ENCODE results near the gene TRMT61A.

The TRMT61A gene

DNA sequence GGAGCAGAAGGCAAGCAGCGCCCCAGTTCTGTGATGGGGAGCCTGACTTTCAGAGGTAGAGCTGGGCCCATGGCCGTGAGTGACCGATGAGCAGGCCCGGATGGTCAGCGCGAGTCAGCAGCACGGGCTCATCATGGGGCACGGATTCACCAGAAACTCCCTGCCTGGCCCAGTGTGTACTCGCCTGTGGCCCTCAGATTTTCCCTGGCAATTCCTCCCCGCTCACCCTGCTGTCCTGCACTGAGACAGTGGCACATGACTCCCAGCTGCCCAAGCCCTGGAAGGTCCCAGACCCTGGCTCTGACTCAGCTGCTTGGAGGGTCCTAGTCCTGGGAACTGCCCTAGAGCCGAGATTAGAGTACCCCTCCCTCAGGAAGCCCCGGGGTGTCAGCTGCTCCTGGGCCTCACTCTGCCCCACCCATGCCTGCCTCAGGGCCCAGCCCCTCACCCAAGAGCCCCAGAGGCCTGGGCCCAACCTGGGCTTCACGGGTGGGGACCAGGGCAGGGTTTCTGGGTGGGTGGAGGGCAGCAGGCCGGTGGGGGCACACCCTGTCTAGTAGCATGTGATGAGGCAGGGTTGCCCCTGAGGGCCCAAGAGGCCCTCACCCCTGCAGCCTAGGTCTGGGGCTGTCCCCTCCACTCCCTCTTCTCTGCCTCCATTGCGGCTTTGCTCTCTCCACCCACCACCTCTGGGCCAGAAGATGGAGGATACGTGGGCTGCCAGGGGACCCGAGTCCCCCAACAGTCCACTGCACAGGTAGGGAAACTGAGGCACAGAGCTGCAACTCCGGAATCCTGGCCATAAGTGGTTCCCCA is 8.4 kb downstream of the TRMT61A start:
- TF ChIP-seq, protein P1, sequence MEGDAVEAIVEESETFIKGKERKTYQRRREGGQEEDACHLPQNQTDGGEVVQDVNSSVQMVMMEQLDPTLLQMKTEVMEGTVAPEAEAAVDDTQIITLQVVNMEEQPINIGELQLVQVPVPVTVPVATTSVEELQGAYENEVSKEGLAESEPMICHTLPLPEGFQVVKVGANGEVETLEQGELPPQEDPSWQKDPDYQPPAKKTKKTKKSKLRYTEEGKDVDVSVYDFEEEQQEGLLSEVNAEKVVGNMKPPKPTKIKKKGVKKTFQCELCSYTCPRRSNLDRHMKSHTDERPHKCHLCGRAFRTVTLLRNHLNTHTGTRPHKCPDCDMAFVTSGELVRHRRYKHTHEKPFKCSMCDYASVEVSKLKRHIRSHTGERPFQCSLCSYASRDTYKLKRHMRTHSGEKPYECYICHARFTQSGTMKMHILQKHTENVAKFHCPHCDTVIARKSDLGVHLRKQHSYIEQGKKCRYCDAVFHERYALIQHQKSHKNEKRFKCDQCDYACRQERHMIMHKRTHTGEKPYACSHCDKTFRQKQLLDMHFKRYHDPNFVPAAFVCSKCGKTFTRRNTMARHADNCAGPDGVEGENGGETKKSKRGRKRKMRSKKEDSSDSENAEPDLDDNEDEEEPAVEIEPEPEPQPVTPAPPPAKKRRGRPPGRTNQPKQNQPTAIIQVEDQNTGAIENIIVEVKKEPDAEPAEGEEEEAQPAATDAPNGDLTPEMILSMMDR (IDR thresholded peaks at IDR 0.05), result no peak
- Histone ChIP-seq H3K4me3 (no peak overlapping the region), H3K27me3 (no peaks in the 10 kb centered on the region), H3K36me3 (peaks cover 0 to 49% (median 0%) of the 10 kb centered on the region in 3 donors), H3K9me3 (no peaks in the 10 kb centered on the region), H3K27ac (peak overlapping the region; percentile 86), H3K4me1 (peaks cover 0 to 78% (median 71%) of the 10 kb centered on the region in 4 donors)
- intact Hi-C loops (cut with DNase I; ENCODE audit: low total_unique reads), result no loop called here
- DNase-seq, result no peak

DNA sequence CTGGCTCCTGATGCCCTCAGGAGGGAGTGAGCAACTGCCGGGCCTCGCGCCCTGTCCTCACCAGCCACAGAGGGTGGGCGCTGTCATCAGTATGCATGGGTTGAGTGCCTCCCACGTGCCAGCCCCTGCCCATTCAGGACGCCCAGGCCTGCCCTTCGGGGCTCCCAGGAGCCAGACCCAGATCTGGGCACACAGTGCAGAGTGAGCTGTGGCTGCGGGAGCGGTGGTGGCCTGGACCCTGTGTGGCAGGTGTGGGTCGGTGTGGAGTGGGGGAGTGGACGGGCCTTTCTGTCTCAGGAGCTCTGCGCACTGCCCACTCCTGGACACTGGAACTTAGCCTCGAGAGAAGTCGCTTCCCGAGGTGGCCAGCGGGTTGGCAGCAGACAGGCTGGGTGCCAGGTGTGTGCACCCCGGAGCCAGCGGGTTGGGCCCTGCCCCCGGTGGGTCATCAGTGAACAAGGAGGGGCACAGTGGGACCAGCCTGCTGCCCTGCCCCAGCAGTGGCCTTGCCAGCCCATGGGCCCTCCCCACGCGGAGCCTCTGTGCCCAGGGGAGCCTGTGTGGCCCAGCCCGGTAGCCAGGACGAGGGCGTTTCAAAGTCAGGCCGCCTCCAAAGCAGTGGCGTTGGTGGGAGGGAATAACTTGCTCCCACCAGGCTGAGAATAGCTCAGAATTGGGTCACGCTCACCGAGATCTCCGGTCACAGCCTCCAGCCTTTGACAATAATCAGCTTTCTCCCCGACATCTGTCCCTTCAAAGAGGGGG is 9.5 kb downstream of the TRMT61A start:
- H3K27me3 ChIP-seq, result no peaks in the 10 kb centered on the region
- DNase-seq, result peak in 1 of 2 donors; percentile 91
- H3K9me3 ChIP-seq, result no peaks in the 10 kb centered on the region
- TF ChIP-seq, protein P1 (IDR thresholded peaks at IDR 0.05), result no peak
- peaks cover 0 to 38% (median 0%) of the 10 kb centered on the region in 3 donors for H3K36me3 ChIP-seq
- H3K27ac ChIP-seq, result peak overlapping the region; percentile 86
- H3K4me3 ChIP-seq, result no peak overlapping the region
- peaks cover 0 to 78% (median 73%) of the 10 kb centered on the region in 4 donors for H3K4me1 ChIP-seq
- intact Hi-C loops (cut with DNase I; ENCODE audit: low total_unique reads), result no loop called here

DNA sequence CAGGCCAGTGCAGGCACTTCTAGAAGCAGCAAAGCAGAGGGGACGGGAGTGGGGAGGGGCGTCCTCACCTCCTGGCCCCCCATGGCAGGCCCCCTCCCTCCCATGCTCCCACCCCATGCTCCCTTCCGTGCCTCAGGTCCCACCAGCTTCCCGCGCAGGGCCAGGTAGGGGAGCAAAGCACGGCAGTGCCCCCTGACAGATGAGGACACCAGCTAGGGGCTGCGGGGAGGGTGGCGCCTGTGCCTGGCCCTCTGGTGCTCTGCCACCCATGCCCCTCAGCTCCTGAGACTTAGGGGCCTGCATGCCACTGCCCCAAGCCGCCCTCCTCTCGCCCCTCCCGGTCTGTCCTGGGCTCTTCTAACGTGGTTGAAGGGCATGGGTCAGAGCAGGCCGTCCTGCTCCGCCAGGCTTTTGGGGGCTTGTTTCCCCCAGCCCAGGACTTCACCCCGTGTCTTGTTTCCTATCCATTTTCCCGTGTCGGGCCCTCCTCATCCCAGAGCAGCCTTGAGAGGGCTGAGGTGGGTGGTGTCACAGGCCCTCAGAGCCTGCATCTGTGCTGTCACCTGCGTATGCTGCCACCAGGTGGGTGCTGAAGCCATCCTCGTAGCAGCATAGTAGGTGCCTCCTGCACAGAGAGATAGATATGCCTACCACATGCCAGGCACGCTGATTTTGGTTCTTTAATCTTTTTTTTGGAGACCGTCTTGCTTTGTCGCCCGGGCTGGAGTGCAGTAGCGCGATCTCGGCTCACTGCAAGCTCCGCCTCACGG is 10.2 kb downstream of the TRMT61A start:
- no peaks in the 10 kb centered on the region for H3K27me3 ChIP-seq
- TF ChIP-seq, protein P1 (IDR thresholded peaks at IDR 0.05), result no peak
- H3K4me3 ChIP-seq, result no peak overlapping the region
- peak overlapping the region; percentile 86 for H3K27ac ChIP-seq
- no peaks in the 10 kb centered on the region for H3K9me3 ChIP-seq
- intact Hi-C loops (cut with DNase I; ENCODE audit: low total_unique reads), result no loop called here
- H3K4me1 ChIP-seq, result peaks cover 0 to 78% (median 73%) of the 10 kb centered on the region in 4 donors
- H3K36me3 ChIP-seq, result peaks cover 0 to 31% (median 0%) of the 10 kb centered on the region in 3 donors
- no peak for DNase-seq

DNA sequence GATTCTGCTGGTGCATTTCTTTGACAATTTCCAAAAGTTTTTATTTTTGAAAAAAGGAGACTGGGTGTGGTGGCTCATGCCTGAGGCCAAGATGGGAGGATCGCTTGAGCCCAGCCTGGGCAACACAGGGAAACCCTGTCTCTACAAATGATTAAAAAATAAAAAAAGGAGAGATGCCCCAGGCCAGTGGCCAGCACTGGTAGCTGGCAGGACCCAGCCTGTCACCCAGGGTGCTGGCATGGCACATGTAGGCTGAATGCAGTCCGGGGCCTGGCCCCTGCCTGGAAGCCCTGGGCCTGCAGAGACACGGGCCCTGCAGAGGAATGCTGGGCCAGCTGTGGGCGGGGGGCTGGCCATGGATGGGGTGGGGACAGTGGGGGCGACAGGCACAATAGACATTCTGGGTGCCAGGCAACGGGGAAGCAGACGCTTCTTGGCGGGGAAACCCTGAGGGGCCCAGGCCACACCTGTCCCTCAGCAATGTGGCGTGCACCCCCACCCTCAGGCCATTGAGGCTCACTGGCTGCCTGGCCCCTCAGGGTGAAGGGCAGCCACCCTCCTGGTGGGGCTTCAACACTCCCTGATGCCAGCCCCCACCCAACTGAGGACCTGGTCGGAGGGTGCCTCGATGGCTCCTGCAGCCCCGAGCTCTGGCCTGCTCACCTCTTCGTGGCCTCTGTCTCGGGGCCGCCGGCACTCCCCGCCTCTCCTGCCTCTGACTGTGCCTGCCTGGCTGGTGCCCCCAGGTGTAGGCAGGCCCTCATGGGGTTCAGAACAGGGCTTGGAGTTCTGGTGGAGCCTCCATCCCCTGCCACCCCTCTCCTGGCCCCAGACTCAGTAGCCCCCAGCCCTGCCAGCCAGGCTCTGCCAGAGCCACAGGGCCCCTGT is 12.1 kb downstream of the TRMT61A start:
- H3K27ac ChIP-seq, result peak overlapping the region; percentile 83 to 86
- H3K4me1 ChIP-seq, result peaks cover 0 to 72% (median 68%) of the 10 kb centered on the region in 4 donors
- TF ChIP-seq, protein P1 (IDR thresholded peaks at IDR 0.05), result no peak
- H3K36me3 ChIP-seq, result peaks cover 0 to 12% (median 0%) of the 10 kb centered on the region in 3 donors
- intact Hi-C loops (cut with DNase I; ENCODE audit: low total_unique reads), result loop anchor here (2.0 to 10.0 kb wide), 2 partner anchors 20 to 46 kb away; no protein-coding TSS in a partner anchor
- DNase-seq, result no peak
- H3K9me3 ChIP-seq, result no peaks in the 10 kb centered on the region
- no peak overlapping the region for H3K4me3 ChIP-seq
- no peaks in the 10 kb centered on the region for H3K27me3 ChIP-seq

Measured in tibial artery (tissue), 4 donors.